ENCODE measurements around the gene SMIM32. TPM values are rescaled to one million over a fixed set of nuclear protein-coding genes. Genes with fewer than 3 reads are reported as not detected.

The SMIM32 gene
- total and polyA plus RNA-seq, 9 of the 15 experiments (the other 6 are each of a cell fraction or from before 2014, with no cell fraction given) = not detected

GRCh38 chr5:136143763-136144162 is 49.2 kb downstream of the SMIM32 start:
- WGBS (ENCODE audit: insufficient coverage, low coverage, missing lambda C conversion rate) = 54% methylated on average over 3 of the region's 3 CpGs
- Histone ChIP-seq H3K4me1 (replicated peaks in 1 of 2; ENCODE audit: control insufficient read depth in 2 of 2, insufficient read depth in 2 of 2, low read length in 2 of 2) (peaks cover 0 to 3% of the 10 kb centered on the region in 2 experiments; a peak in 1 of 5 replicates), H3K36me3 (ENCODE audit: control insufficient read depth, insufficient read depth, low read length) (no peaks in the 10 kb centered on the region; the same call in 2 of the 3 replicates), H3K27ac (ENCODE audit: extremely low read depth, low read depth, low read length) (no peak overlapping the region), H3K27me3 (ENCODE audit: control insufficient read depth in 2 of 2, insufficient read depth in 2 of 2, low read length in 2 of 2) (no peaks in the 10 kb centered on the region), H3K79me2 (ENCODE audit: control insufficient read depth, insufficient read depth, low read length) (peaks cover 96% of the 10 kb centered on the region), H3K9me1 (ENCODE audit: control insufficient read depth, insufficient read depth, low read length) (no peaks in the 10 kb centered on the region), H3K4me3 (no peak overlapping the region), H2AFZ (ENCODE audit: low read depth, low read length) (no peak overlapping the region), H3K9ac (ENCODE audit: insufficient read depth in 1 of 2, low read depth in 2 of 2, low read length in 2 of 2) (no peak overlapping the region), H3K9me3 (replicated peaks; ENCODE audit: control insufficient read depth, insufficient read depth, low read depth, low read length) (no peaks in the 10 kb centered on the region), H4K20me1 (replicated peaks; ENCODE audit: control insufficient read depth, insufficient read depth, low read length) (peaks cover 27% of the 10 kb centered on the region; the same call in 1 of the 2 replicates), H3K4me2 (ENCODE audit: insufficient read depth, low read length) (no peak overlapping the region)
- in situ Hi-C loops (cut with MboI) (no loop called here), intact Hi-C loops (cut with micrococcal nuclease) (no loop called here)
- DNase-seq (ENCODE audit: extremely low read depth in 1 of 4, low spot score in 3 of 4) (no peak), FAIRE-seq (no peak), ATAC-seq (no peak)
- TF ChIP-seq ATF1 (CRISPR knock-in tag; IDR thresholded peaks at IDR 0.05) = no peak
- TF ChIP-seq ATF1 (tag; IDR thresholded peaks at IDR 0.05) = no peak
- TF ChIP-seq FOXK1 (CRISPR knock-in tag; IDR thresholded peaks at IDR 0.05; ENCODE audit: borderline replicate concordance) = no peak
- no peak for TF ChIP-seq CBX8 (IDR thresholded peaks at IDR 0.05; ENCODE audit: borderline replicate concordance, extremely low read depth, low read depth, low read length, poor library complexity, severe bottlenecking)
- TF ChIP-seq ZNF785 (CRISPR knock-in tag; IDR thresholded peaks at IDR 0.05) = no peak
- no peak for TF ChIP-seq BRCA1 (IDR thresholded peaks at IDR 0.05)
- TF ChIP-seq BRCA1 (CRISPR knock-in tag; IDR thresholded peaks at IDR 0.05) = no peak
- TF ChIP-seq ZFP30 (CRISPR knock-in tag; IDR thresholded peaks at IDR 0.05; ENCODE audit: borderline replicate concordance) = no peak
- no peak for TF ChIP-seq ERF (CRISPR knock-in tag; IDR thresholded peaks at IDR 0.05)
- no peak for TF ChIP-seq SMAD3 (CRISPR knock-in tag; conservative IDR thresholded peaks at IDR 0.05)
- TF ChIP-seq PML (IDR thresholded peaks at IDR 0.05; ENCODE audit: low read length) = no peak
- no peak for TF ChIP-seq SIRT6 (IDR thresholded peaks at IDR 0.05; ENCODE audit: low read depth, low read length)
- no peak for TF ChIP-seq STAT5B (CRISPR knock-in tag; IDR thresholded peaks at IDR 0.05)
- TF ChIP-seq, protein P1, sequence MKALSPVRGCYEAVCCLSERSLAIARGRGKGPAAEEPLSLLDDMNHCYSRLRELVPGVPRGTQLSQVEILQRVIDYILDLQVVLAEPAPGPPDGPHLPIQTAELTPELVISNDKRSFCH (CRISPR knock-in tag; IDR thresholded peaks at IDR 0.05) = no peak
- TF ChIP-seq, protein P1 (tag; IDR thresholded peaks at IDR 0.05) = no peak
- ChIA-PET POLR2A (interaction anchor here (0.8 to 1.3 kb wide), 4 partner anchors 10 to 41 kb away, joined by 4 to 6 read pairs (median 4); partner anchors contain the start of gene SMAD5), CTCF (ENCODE audit: low intra/inter-chr PET ratio) (no interaction called here)
- no TSS peak for BruUV-seq (replicated peaks)

Measured in K562 (cell line).